GM06990 (cell line): Measurements from ENCODE around the gene MAGEA11.
"Not testable (repeated sequence)": the region's sequence is repeated elsewhere in the genome, so short reads cannot be mapped to it uniquely, and the experiment has no call there.

Experiments
- DNase-seq: peaks from one replicate; pipeline ENCODE4 v3.0.0-alpha.2; 2011; ENCODE audit not compliant: insufficient read length; ENCODE audit errors: extremely low read depth
- H3K27me3 ChIP-seq: replicated peaks from 2 replicates; pipeline ENCODE4 v1.6.0; 2011; ENCODE audit warnings: low read length; ENCODE audit not compliant: control insufficient read depth, insufficient read depth
- H3K36me3 ChIP-seq: 2 replicates; pipeline ENCODE4 v1.5.1; 2011; ENCODE audit warnings: low read length; ENCODE audit not compliant: control insufficient read depth, insufficient read depth
- H3K4me3 ChIP-seq: replicated peaks from 2 replicates; pipeline ENCODE4 v1.5.1; 2011; ENCODE audit warnings: low read depth, mild to moderate bottlenecking, control low read depth, low read length
- CTCF ChIP-seq: IDR thresholded peaks from 2 replicates; pipeline ENCODE4 v1.5.1; 2011; ENCODE audit warnings: low read length, control low read depth, mild to moderate bottlenecking, inconsistent platforms; ENCODE audit not compliant: insufficient read depth, poor library complexity, severe bottlenecking

The MAGEA11 gene

GRCh38 chrX:149759824-149760223 lies 48.0 kb downstream of the MAGEA11 start:
- no peak for TF ChIP-seq CTCF
- Histone ChIP-seq H3K36me3 (no peaks in the 10 kb centered on the region), H3K27me3 (no peaks in the 10 kb centered on the region), H3K4me3 (no peak overlapping the region)
- DNase-seq, result no peak

GRCh38 chrX:149760965-149761364 lies 49.1 kb downstream of the MAGEA11 start:
- Histone ChIP-seq H3K36me3 (no peaks in the 10 kb centered on the region), H3K27me3 (no peaks in the 10 kb centered on the region), H3K4me3 (no peak overlapping the region)
- no peak for TF ChIP-seq CTCF
- DNase-seq, result no peak

- not testable (repeated sequence) for H3K4me3 ChIP-seq, H3K27me3 ChIP-seq
Observed at GRCh38 chrX:149761858-149762674, 50.2 kb downstream of the MAGEA11 start.

GRCh38 chrX:149762696-149763614 lies 51.1 kb downstream of the MAGEA11 start:
- no peak for DNase-seq
- Histone ChIP-seq H3K27me3 (no peaks in the 10 kb centered on the region), H3K36me3 (no peaks in the 10 kb centered on the region), H3K4me3 (no peak overlapping the region)
- no peak for TF ChIP-seq CTCF

More at GRCh38 chrX:149761858-149762674, 50.2 kb downstream of the MAGEA11 start:
- H3K36me3 ChIP-seq, DNase-seq: not testable (repeated sequence)
